ENCODE measurements around the gene NTM. TPM values are rescaled to one million over a fixed set of nuclear protein-coding genes. Genes with fewer than 3 reads are reported as not detected.
"Not testable (repeated sequence)": the region's sequence is repeated elsewhere in the genome, so short reads cannot be mapped to it uniquely, and the experiment has no call there.

NTM gene
- total RNA-seq, 2 donors from 2014 or later = 1.7 to 3.6 TPM

DNA sequence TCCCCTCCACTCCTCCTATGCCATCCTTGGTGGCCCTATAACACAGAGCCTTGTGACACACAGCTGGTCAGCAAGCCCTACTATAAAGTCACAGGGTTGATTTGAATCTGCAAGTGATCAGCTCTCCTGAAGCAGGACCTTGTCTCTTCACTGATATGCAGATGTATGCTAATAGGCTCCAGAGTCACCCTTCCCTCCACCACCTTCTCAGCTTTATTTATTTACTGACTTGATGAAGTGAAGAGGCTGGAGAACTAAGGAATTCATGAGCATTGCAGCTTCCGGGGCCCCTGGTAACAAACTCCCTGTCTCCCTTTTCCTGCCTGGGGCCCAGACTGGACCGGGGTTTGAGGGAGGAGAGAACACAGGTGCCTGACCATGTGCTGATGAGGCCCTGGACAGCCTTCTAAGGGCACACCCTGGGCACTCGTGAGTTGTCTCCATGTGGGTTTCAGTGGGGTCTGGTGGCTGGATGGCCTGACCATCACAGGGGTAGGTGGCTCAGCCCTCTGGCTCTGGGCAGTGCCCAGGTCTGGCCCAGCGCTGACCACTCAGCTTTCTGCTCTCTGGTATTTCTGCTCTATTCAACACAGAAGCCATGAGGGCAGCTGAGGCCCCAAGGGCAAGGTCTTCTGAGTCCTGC lies 307.5 kb downstream of the NTM start:
- no peak for DNase-seq
- TF ChIP-seq, protein P1, sequence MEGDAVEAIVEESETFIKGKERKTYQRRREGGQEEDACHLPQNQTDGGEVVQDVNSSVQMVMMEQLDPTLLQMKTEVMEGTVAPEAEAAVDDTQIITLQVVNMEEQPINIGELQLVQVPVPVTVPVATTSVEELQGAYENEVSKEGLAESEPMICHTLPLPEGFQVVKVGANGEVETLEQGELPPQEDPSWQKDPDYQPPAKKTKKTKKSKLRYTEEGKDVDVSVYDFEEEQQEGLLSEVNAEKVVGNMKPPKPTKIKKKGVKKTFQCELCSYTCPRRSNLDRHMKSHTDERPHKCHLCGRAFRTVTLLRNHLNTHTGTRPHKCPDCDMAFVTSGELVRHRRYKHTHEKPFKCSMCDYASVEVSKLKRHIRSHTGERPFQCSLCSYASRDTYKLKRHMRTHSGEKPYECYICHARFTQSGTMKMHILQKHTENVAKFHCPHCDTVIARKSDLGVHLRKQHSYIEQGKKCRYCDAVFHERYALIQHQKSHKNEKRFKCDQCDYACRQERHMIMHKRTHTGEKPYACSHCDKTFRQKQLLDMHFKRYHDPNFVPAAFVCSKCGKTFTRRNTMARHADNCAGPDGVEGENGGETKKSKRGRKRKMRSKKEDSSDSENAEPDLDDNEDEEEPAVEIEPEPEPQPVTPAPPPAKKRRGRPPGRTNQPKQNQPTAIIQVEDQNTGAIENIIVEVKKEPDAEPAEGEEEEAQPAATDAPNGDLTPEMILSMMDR (conservative IDR thresholded peaks at IDR 0.05) = no peak

DNA sequence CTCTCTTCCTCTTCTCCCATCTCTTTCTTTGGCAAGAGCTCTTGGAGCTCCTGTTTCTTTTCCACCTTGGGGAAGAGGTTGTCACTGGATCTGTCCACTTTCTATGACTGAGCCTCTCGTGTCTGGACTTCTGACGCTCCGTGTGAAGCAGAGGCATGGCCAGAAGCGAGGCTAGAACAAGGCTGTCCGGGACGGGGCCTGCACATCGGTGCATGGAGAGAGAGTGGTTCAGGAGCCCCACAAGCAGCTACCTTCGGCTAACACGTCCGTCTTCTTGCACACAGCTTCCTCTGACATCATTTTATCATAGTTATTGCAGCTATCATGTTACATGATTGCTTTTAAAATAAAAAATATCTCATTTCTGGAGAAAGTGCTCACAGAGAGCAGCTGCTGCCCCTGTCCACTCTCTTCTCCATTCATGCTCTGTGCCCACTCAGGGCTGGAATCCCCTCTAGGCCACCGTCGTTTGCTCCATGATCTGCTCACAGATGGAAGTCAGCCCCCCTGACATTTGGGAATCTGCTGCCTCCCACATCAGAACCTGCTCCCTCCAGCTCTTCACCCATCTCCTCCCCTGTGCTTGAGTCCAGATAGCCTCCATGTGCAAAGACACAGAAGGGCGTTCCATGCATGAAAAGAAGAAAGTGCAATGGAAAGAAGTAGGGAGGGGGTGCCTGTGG lies 308.4 kb downstream of the NTM start:
- Histone ChIP-seq H3K36me3 (ENCODE audit: control insufficient read depth, insufficient read depth, low read length) (no peaks in the 10 kb centered on the region), H3K4me3 (ENCODE audit: low read length) (no peak overlapping the region), H3K9me3 (ENCODE audit: control insufficient read depth, low read length) (no peaks in the 10 kb centered on the region), H3K27ac (ENCODE audit: low read depth, low read length) (no peak overlapping the region), H3K9ac (ENCODE audit: extremely low read depth, low read length, poor library complexity, severe bottlenecking) (no peak overlapping the region), H3K4me1 (ENCODE audit: control insufficient read depth, insufficient read depth, low read length) (peaks cover 4% of the 10 kb centered on the region), H3K27me3 (ENCODE audit: control insufficient read depth, insufficient read depth, low read length, poor library complexity, severe bottlenecking) (no peaks in the 10 kb centered on the region)
- no peak overlapping the region for H3K27ac Mint-ChIP-seq
- H3K4me3 Mint-ChIP-seq = no peak overlapping the region
- no peaks in the 10 kb centered on the region for H3K9me3 Mint-ChIP-seq
- WGBS, 2 experiments (ENCODE audit: insufficient coverage in 1 of 2, insufficient read length in 1 of 2) = 81 to 87% methylated on average over 6 to 13 of the region's 13 CpGs
- peak; percentile 34 for DNase-seq
- peaks cover 8% of the 10 kb centered on the region for H3K27me3 Mint-ChIP-seq (ENCODE audit: insufficient read depth)
- peaks cover 11% of the 10 kb centered on the region for H3K4me1 Mint-ChIP-seq
- TF ChIP-seq, protein P1 (conservative IDR thresholded peaks at IDR 0.05) = no peak
- no peaks in the 10 kb centered on the region for H3K36me3 Mint-ChIP-seq (ENCODE audit: low read depth)

More for the DNA sequence above, 307.5 kb downstream of the NTM start:
- no peaks in the 10 kb centered on the region for H3K27me3 ChIP-seq (ENCODE audit: control insufficient read depth, insufficient read depth, low read length, poor library complexity, severe bottlenecking)
- H3K4me1 Mint-ChIP-seq = peaks cover 11% of the 10 kb centered on the region
- 31 to 34% methylated on average over 2 to 4 of the region's 4 CpGs for WGBS, 2 experiments (ENCODE audit: insufficient coverage in 1 of 2, insufficient read length in 1 of 2)
- no peak overlapping the region for H3K27ac Mint-ChIP-seq
- H3K9ac ChIP-seq (ENCODE audit: extremely low read depth, low read length, poor library complexity, severe bottlenecking) = no peak overlapping the region
- no peaks in the 10 kb centered on the region for H3K9me3 Mint-ChIP-seq
- no peak overlapping the region for H3K4me3 ChIP-seq (ENCODE audit: low read length)
- peaks cover 8% of the 10 kb centered on the region for H3K27me3 Mint-ChIP-seq (ENCODE audit: insufficient read depth)
- H3K4me3 Mint-ChIP-seq = no peak overlapping the region
- H3K4me1 ChIP-seq (ENCODE audit: control insufficient read depth, insufficient read depth, low read length) = peaks cover 4% of the 10 kb centered on the region
- no peaks in the 10 kb centered on the region for H3K36me3 Mint-ChIP-seq (ENCODE audit: low read depth)
- H3K36me3 ChIP-seq (ENCODE audit: control insufficient read depth, insufficient read depth, low read length) = no peaks in the 10 kb centered on the region
- no peaks in the 10 kb centered on the region for H3K9me3 ChIP-seq (ENCODE audit: control insufficient read depth, low read length)
- no peak overlapping the region for H3K27ac ChIP-seq (ENCODE audit: low read depth, low read length)

DNA sequence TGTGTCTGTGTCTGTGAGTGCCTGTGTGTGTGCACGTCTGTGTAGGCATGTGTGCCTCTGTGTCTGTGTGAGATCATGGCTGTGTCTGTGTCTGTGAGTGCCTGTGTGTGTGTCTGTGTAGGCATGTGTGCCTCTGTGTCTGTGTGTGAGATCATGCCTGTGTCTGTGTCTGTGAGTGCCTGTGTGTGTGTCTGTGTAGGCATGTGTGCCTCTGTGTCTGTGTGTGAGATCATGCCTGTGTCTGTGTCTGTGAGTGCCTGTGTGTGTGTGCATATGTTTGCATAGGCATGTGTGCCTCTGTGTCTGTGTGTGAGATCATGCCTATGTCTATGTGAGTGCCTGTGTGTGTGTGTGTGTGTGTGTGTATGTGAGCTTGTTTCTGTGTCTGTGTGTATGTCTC lies 310.0 kb downstream of the NTM start:
- peaks cover 13% of the 10 kb centered on the region for H3K4me1 ChIP-seq (ENCODE audit: control insufficient read depth, insufficient read depth, low read length)
- not testable (repeated sequence) for H3K9ac ChIP-seq (ENCODE audit: extremely low read depth, low read length, poor library complexity, severe bottlenecking); H3K27me3 ChIP-seq (ENCODE audit: control insufficient read depth, insufficient read depth, low read length, poor library complexity, severe bottlenecking); H3K9me3 Mint-ChIP-seq; H3K27ac ChIP-seq (ENCODE audit: low read depth, low read length); H3K27ac Mint-ChIP-seq; H3K4me3 ChIP-seq (ENCODE audit: low read length); H3K4me3 Mint-ChIP-seq; H3K36me3 Mint-ChIP-seq (ENCODE audit: low read depth); H3K9me3 ChIP-seq (ENCODE audit: control insufficient read depth, low read length); H3K27me3 Mint-ChIP-seq (ENCODE audit: insufficient read depth); H3K36me3 ChIP-seq (ENCODE audit: control insufficient read depth, insufficient read depth, low read length); DNase-seq
- 67% methylated on average over 1 of the region's 1 CpG; no CpG with 5 or more reads in 1 of the 2 experiments for WGBS, 2 experiments (ENCODE audit: insufficient coverage in 1 of 2, insufficient read length in 1 of 2)
- H3K4me1 Mint-ChIP-seq = peaks cover 17% of the 10 kb centered on the region
